HEK293 (cell line): Measurements from ENCODE around the gene SIRPA.

Experiments used
- CTCF ChIA-PET: fragments of 350-600 bp; formaldehyde crosslinking; extraction: SDS; loops from one replicate; lab custom pipeline; 2021; ENCODE audit warnings: antibody characterized with exemption; lab: Yijun Ruan, JAX
- POLR2A ChIA-PET: fragments of 300-600 bp; formaldehyde crosslinking; extraction: SDS; loops from one replicate; lab custom pipeline; 2020; ENCODE audit warnings: antibody characterized with exemption, inconsistent platforms; lab: Yijun Ruan, JAX
- H3K27ac ChIP-seq: fragments of 200-500 bp; sonication (Bioruptor generic); 2 replicates; pipeline ENCODE4 v1.5.1; 2014; ENCODE audit warnings: low read depth, low read length, control low read depth, inconsistent platforms; ENCODE audit errors: extremely low read depth
- H3K36me3 ChIP-seq, 2 experiments: fragments of 200-500 bp in 1 of 2; sonication (Bioruptor generic) in 1 of 2; 1 replicate in 1 of 2; 2 replicates in 1 of 2; pipeline ENCODE4 v1.5.1; 2014 to 2017; ENCODE audit warnings: inconsistent platforms in 2 of 2, low read length in 2 of 2; ENCODE audit not compliant: control insufficient read depth in 2 of 2, insufficient read depth in 1 of 2
- H3K4me1 ChIP-seq: fragments of 200-500 bp; sonication (Bioruptor generic); 2 replicates; pipeline ENCODE4 v1.5.1; 2014; ENCODE audit warnings: mild to moderate bottlenecking, low read length, inconsistent platforms; ENCODE audit not compliant: control insufficient read depth, insufficient read depth
- H3K4me3 ChIP-seq: 2 replicates; pipeline ENCODE4 v1.5.1; 2011; ENCODE audit warnings: low read depth, mild to moderate bottlenecking, control low read depth, low read length, moderate library complexity
- H3K9me3 ChIP-seq: fragments of 200-500 bp; sonication (Bioruptor generic); 2 replicates; pipeline ENCODE4 v1.5.1; 2014; ENCODE audit warnings: low read depth, low read length, inconsistent platforms; ENCODE audit not compliant: control insufficient read depth, insufficient read depth
- GFI1B ChIP-seq: fragments of 450-650 bp; formaldehyde crosslinking; IDR thresholded peaks from 2 replicates; pipeline ENCODE4 v1.5.1; 2016; ENCODE audit warnings: missing biosample characterization, missing genetic modification characterization
- KLF1 ChIP-seq: fragments of 450-650 bp; formaldehyde crosslinking; IDR thresholded peaks from 2 replicates; pipeline ENCODE4 v1.5.1; 2016; ENCODE audit warnings: missing biosample characterization, missing genetic modification characterization
- MYNN ChIP-seq: fragments of 450-650 bp; formaldehyde crosslinking; IDR thresholded peaks from 2 replicates; pipeline ENCODE4 v1.5.1; 2016; ENCODE audit warnings: missing biosample characterization, missing genetic modification characterization, borderline replicate concordance
- SETDB1 ChIP-seq: IDR thresholded peaks from one replicate; pipeline ENCODE4 v1.6.1; 2017; ENCODE audit warnings: mild to moderate bottlenecking, low read length, moderate library complexity, mixed read lengths; ENCODE audit not compliant: insufficient read length
- ZBTB20 ChIP-seq: fragments of 450-650 bp; formaldehyde crosslinking; IDR thresholded peaks from 2 replicates; pipeline ENCODE4 v1.5.1; 2016; ENCODE audit warnings: missing biosample characterization, missing genetic modification characterization
- ZBTB21 ChIP-seq: fragments of 450-650 bp; formaldehyde crosslinking; IDR thresholded peaks from 2 replicates; pipeline ENCODE4 v1.5.1; 2017; ENCODE audit warnings: missing biosample characterization, missing genetic modification characterization
- ZFP69B ChIP-seq: fragments of 450-650 bp; formaldehyde crosslinking; IDR thresholded peaks from 2 replicates; pipeline ENCODE4 v1.5.1; 2016; ENCODE audit warnings: missing biosample characterization, missing genetic modification characterization
- ZNF146 ChIP-seq: fragments of 450-650 bp; formaldehyde crosslinking; IDR thresholded peaks from 2 replicates; pipeline ENCODE4 v1.5.1; 2016; ENCODE audit warnings: missing biosample characterization, missing genetic modification characterization
- ZNF223 ChIP-seq: fragments of 450-650 bp; formaldehyde crosslinking; IDR thresholded peaks from 2 replicates; pipeline ENCODE4 v1.5.1; 2016; ENCODE audit warnings: missing biosample characterization, missing genetic modification characterization
- ZNF274 ChIP-seq, 2 experiments: fragments of 200-500 bp in 1 of 2; fragments of 450-650 bp in 1 of 2; sonication (Bioruptor generic) in 1 of 2; formaldehyde crosslinking in 1 of 2; IDR thresholded peaks; 2 replicates each; pipeline versions ENCODE4 v1.5.1 to v1.6.1; 2014 to 2016; ENCODE audit warnings: borderline replicate concordance in 1 of 2, inconsistent platforms in 1 of 2, low read length in 1 of 2, missing biosample characterization in 1 of 2, missing genetic modification characterization in 1 of 2
- ZNF350 ChIP-seq: fragments of 450-650 bp; formaldehyde crosslinking; IDR thresholded peaks from 2 replicates; pipeline ENCODE4 v1.5.0; 2017; ENCODE audit warnings: missing biosample characterization, mild to moderate bottlenecking, missing genetic modification characterization
- ZNF514 ChIP-seq: fragments of 450-650 bp; formaldehyde crosslinking; IDR thresholded peaks from 2 replicates; pipeline ENCODE4 v1.5.1; 2016; ENCODE audit warnings: missing biosample characterization, missing genetic modification characterization
- ZNF561 ChIP-seq: fragments of 450-650 bp; IDR thresholded peaks from 2 replicates; pipeline ENCODE4 v1.5.1; 2018; ENCODE audit warnings: missing biosample characterization, missing genetic modification characterization, borderline replicate concordance
- ZNF585B ChIP-seq: fragments of 450-650 bp; formaldehyde crosslinking; IDR thresholded peaks from 2 replicates; pipeline ENCODE4 v1.5.1; 2016; ENCODE audit warnings: missing biosample characterization, missing genetic modification characterization
- ZNF701 ChIP-seq: fragments of 450-650 bp; formaldehyde crosslinking; IDR thresholded peaks from 2 replicates; pipeline ENCODE4 v1.5.1; 2016; ENCODE audit warnings: missing biosample characterization, missing genetic modification characterization
- ZNF777 ChIP-seq: fragments of 450-650 bp; formaldehyde crosslinking; IDR thresholded peaks from 2 replicates; pipeline ENCODE4 v1.5.1; 2017; ENCODE audit warnings: missing biosample characterization, missing genetic modification characterization, borderline replicate concordance
- ZXDB ChIP-seq: fragments of 450-650 bp; formaldehyde crosslinking; IDR thresholded peaks from 2 replicates; pipeline ENCODE4 v1.5.1; 2016; ENCODE audit warnings: missing biosample characterization, missing genetic modification characterization
- TF ChIP-seq, protein P1 (sequence below): fragments of 450-650 bp; formaldehyde crosslinking; IDR thresholded peaks from 2 replicates; pipeline ENCODE4 v1.5.1; 2016; ENCODE audit warnings: missing biosample characterization, missing genetic modification characterization
- TF ChIP-seq, protein P2 (sequence below): fragments of 450-650 bp; formaldehyde crosslinking; IDR thresholded peaks from 2 replicates; pipeline ENCODE4 v1.5.1; 2017; ENCODE audit warnings: missing biosample characterization, missing genetic modification characterization
- TF ChIP-seq, protein P3 (sequence below): fragments of 450-650 bp; formaldehyde crosslinking; IDR thresholded peaks from 2 replicates; pipeline ENCODE4 v1.5.1; 2016; ENCODE audit warnings: missing biosample characterization, missing genetic modification characterization
- TF ChIP-seq, protein P4 (sequence below): fragments of 450-650 bp; formaldehyde crosslinking; IDR thresholded peaks from 2 replicates; pipeline ENCODE4; 2016; ENCODE audit warnings: missing biosample characterization, missing genetic modification characterization
- TF ChIP-seq, protein P5 (sequence below): fragments of 450-650 bp; formaldehyde crosslinking; IDR thresholded peaks from 2 replicates; pipeline ENCODE4 v1.5.1; 2017; ENCODE audit warnings: missing biosample characterization, missing genetic modification characterization
- TF ChIP-seq, protein P6 (sequence below): fragments of 450-650 bp; formaldehyde crosslinking; IDR thresholded peaks from 2 replicates; pipeline ENCODE4 v1.5.1; 2016; ENCODE audit warnings: missing biosample characterization, missing genetic modification characterization

Gene SIRPA

DNA sequence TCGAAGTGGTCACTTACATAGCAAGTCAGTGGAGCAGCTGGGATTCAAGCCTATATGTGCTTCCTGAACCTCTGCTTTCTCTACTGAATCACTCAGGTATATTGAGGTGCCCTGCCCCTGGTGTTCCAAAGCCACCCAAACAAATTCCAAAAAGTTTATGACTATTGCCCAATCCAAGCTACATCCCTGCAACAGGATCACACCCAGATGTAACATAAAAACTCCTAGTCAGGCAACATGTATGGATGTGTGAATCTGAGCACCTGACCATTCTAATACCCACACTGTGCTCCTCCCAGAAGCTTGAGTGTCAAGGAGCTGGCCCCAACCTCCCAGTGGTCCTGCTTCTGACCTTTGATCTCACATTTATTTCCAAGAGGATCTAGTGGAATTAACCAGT, 39.5 kb upstream of the SIRPA start (continued):
- no peak for TF ChIP-seq GFI1B
- TF ChIP-seq, protein P1, sequence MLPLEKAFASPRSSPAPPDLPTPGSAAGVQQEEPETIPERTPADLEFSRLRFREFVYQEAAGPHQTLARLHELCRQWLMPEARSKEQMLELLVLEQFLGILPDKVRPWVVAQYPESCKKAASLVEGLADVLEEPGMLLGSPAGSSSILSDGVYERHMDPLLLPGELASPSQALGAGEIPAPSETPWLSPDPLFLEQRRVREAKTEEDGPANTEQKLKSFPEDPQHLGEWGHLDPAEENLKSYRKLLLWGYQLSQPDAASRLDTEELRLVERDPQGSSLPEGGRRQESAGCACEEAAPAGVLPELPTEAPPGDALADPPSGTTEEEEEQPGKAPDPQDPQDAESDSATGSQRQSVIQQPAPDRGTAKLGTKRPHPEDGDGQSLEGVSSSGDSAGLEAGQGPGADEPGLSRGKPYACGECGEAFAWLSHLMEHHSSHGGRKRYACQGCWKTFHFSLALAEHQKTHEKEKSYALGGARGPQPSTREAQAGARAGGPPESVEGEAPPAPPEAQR = no peak
- TF ChIP-seq, protein P2, sequence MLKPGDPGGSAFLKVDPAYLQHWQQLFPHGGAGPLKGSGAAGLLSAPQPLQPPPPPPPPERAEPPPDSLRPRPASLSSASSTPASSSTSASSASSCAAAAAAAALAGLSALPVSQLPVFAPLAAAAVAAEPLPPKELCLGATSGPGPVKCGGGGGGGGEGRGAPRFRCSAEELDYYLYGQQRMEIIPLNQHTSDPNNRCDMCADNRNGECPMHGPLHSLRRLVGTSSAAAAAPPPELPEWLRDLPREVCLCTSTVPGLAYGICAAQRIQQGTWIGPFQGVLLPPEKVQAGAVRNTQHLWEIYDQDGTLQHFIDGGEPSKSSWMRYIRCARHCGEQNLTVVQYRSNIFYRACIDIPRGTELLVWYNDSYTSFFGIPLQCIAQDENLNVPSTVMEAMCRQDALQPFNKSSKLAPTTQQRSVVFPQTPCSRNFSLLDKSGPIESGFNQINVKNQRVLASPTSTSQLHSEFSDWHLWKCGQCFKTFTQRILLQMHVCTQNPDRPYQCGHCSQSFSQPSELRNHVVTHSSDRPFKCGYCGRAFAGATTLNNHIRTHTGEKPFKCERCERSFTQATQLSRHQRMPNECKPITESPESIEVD (tag by site-specific recombination) = no peak
- TF ChIP-seq ZNF350 (tag by site-specific recombination) = no peak
- TF ChIP-seq, protein P3, sequence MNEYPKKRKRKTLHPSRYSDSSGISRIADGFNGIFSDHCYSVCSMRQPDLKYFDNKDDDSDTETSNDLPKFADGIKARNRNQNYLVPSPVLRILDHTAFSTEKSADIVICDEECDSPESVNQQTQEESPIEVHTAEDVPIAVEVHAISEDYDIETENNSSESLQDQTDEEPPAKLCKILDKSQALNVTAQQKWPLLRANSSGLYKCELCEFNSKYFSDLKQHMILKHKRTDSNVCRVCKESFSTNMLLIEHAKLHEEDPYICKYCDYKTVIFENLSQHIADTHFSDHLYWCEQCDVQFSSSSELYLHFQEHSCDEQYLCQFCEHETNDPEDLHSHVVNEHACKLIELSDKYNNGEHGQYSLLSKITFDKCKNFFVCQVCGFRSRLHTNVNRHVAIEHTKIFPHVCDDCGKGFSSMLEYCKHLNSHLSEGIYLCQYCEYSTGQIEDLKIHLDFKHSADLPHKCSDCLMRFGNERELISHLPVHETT (tag by site-specific recombination) = no peak
- TF ChIP-seq, all 188 proteins: peak for 0

DNA sequence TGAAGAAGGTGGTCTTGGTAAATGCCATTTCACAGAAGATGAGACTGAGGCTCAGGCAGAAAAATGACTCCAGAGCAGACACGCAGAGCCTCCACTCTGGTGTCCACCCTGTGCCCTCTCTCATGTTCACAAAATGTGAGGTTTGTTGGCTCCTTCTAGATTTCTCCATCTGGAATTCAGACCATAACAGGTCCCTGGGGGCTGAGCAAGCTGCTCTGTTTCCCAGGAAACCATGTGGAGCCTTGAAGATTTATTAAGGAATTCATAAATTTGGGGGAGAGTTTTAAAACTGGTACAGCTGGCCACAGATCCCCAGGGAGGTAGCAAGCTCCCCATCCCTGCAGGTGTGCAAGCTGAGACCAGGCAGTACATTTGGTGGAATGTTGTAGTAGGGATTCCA, 38.8 kb upstream of the SIRPA start:
- CTCF ChIA-PET = interaction anchor here (0.6 kb wide), 1 partner anchor 32 kb away, joined by 3 read pairs; no protein-coding TSS in a partner anchor

DNA sequence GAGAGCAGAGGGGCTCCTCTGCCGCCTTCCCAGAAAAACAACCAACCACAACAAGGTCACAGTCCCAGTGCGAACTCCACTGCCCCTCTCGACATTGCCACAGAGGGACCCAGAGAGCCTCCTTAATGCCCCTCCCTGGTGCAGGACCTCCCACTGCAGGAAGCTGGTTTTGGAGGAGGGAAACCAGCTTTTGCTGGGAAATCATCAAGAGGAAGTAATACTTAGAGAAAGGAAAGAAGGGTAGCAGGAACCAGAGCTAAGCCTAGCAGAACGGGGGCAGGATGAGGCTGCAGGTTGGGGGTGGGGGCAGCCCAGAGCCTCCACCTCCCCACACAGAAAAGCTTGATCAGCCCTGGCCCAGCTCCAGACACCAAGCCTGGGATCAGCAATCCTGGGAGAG, 37.7 kb upstream of the SIRPA start:
- TF ChIP-seq ZXDB (tag by site-specific recombination) = no peak
- H3K27ac ChIP-seq = no peak overlapping the region
- no peaks in the 10 kb centered on the region for H3K36me3 ChIP-seq
- no peaks in the 10 kb centered on the region for H3K4me1 ChIP-seq
- no peak overlapping the region for H3K4me3 ChIP-seq
- CTCF ChIA-PET = no interaction called here
- POLR2A ChIA-PET = no interaction called here
- no peaks in the 10 kb centered on the region for H3K9me3 ChIP-seq

More for the DNA sequence above, 38.8 kb upstream of the SIRPA start:
- Histone ChIP-seq H3K9me3 (no peaks in the 10 kb centered on the region), H3K36me3 (no peaks in the 10 kb centered on the region), H3K4me3 (no peak overlapping the region), H3K4me1 (no peaks in the 10 kb centered on the region), H3K27ac (no peak overlapping the region)
- TF ChIP-seq, protein P4, sequence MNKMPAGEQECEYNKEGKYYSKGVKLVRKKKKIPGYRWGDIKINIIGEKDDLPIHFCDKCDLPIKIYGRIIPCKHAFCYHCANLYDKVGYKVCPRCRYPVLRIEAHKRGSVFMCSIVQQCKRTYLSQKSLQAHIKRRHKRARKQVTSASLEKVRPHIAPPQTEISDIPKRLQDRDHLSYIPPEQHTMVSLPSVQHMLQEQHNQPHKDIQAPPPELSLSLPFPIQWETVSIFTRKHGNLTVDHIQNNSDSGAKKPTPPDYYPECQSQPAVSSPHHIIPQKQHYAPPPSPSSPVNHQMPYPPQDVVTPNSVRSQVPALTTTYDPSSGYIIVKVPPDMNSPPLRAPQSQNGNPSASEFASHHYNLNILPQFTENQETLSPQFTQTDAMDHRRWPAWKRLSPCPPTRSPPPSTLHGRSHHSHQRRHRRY = no peak
- no peak for TF ChIP-seq ZNF701 (tag by site-specific recombination)
- TF ChIP-seq ZNF514 (tag by site-specific recombination) = no peak
- no peak for TF ChIP-seq MYNN
- no peak for TF ChIP-seq SETDB1
- no peak for TF ChIP-seq ZNF274 (IDR thresholded peaks at IDR 0.05; ENCODE audit: low read length)
- no peak for TF ChIP-seq ZNF274 (tag by site-specific recombination; IDR thresholded peaks at IDR 0.05; ENCODE audit: borderline replicate concordance)
- TF ChIP-seq ZNF585B = no peak
- TF ChIP-seq ZNF777 (tag by site-specific recombination) = no peak
- TF ChIP-seq ZNF561 = no peak
- no peak for TF ChIP-seq ZBTB21
- TF ChIP-seq, protein P5, sequence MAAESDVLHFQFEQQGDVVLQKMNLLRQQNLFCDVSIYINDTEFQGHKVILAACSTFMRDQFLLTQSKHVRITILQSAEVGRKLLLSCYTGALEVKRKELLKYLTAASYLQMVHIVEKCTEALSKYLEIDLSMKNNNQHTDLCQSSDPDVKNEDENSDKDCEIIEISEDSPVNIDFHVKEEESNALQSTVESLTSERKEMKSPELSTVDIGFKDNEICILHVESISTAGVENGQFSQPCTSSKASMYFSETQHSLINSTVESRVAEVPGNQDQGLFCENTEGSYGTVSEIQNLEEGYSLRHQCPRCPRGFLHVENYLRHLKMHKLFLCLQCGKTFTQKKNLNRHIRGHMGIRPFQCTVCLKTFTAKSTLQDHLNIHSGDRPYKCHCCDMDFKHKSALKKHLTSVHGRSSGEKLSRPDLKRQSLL (tag by site-specific recombination) = no peak
- no peak for TF ChIP-seq ZNF146 (tag by site-specific recombination)
- no peak for TF ChIP-seq KLF1 (tag by site-specific recombination)
- TF ChIP-seq, protein P6, sequence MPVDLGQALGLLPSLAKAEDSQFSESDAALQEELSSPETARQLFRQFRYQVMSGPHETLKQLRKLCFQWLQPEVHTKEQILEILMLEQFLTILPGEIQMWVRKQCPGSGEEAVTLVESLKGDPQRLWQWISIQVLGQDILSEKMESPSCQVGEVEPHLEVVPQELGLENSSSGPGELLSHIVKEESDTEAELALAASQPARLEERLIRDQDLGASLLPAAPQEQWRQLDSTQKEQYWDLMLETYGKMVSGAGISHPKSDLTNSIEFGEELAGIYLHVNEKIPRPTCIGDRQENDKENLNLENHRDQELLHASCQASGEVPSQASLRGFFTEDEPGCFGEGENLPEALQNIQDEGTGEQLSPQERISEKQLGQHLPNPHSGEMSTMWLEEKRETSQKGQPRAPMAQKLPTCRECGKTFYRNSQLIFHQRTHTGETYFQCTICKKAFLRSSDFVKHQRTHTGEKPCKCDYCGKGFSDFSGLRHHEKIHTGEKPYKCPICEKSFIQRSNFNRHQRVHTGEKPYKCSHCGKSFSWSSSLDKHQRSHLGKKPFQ (tag by site-specific recombination) = no peak
- TF ChIP-seq ZFP69B (tag by site-specific recombination) = no peak
- no peak for TF ChIP-seq ZNF223 (tag by site-specific recombination)
- TF ChIP-seq ZBTB20 (tag by site-specific recombination) = no peak
- POLR2A ChIA-PET = no interaction called here
